Right cardiac atrium (tissue), 5 donors: ENCODE measurements around the gene ADGRL1. TPM values are rescaled to one million over a fixed set of nuclear protein-coding genes. Genes with fewer than 3 reads are reported as not detected.
"Not testable (repeated sequence)": the region's sequence is repeated elsewhere in the genome, so short reads cannot be mapped to it uniquely, and the experiment has no call there.

Experiments
- ATAC-seq, 2 donors: fragments of 200-7000 bp; cut with Tn5 transposase; one replicate each; pipeline versions ENCODE4 v1.8.0 to v1.9.1; 2020; ENCODE audit warnings: moderate library complexity in 2 of 2, mild to moderate bottlenecking in 1 of 2
- DNase-seq, 3 donors: peaks; one replicate each; pipeline ENCODE4 v3.0.0-alpha.2; 2020
- H3K27ac ChIP-seq: one replicate; pipeline ENCODE4 v1.5.1; 2013; ENCODE audit warnings: mild to moderate bottlenecking, low read length, control low read depth, moderate library complexity
- H3K27me3 ChIP-seq: one replicate; pipeline ENCODE4 v1.6.1; 2013; ENCODE audit not compliant: control insufficient read depth, insufficient read depth
- H3K4me1 ChIP-seq: one replicate; pipeline ENCODE4 v1.6.1; 2013; ENCODE audit warnings: low read length; ENCODE audit not compliant: control insufficient read depth, insufficient read depth
- H3K4me3 ChIP-seq: one replicate; pipeline ENCODE4 v1.5.1; 2013; ENCODE audit warnings: low read length, control low read depth
- H3K9me3 ChIP-seq: one replicate; pipeline ENCODE4 v1.6.1; 2013; ENCODE audit warnings: low read length; ENCODE audit not compliant: control insufficient read depth
- WGBS: extraction: QIAGEN DNeasy Blood & Tissue Kit; methylation state at CpG from one replicate; pipeline ENCODE4 v1.1.7; 2013; 5-methylcytosine and 5-hydroxymethylcytosine counted together
- intact Hi-C, 4 donors: fragments of 100-400 bp; cut with DNase I; formaldehyde crosslinking; loops; one replicate each; pipeline versions ENCODE4 v1.11.0 to v1.14.0; 2022 to 2023
- polyA plus RNA-seq: library from polyadenylated mRNA; stranded (reverse); fragments of 200-250 nt; gene quantifications from one replicate; pipeline ENCODE4 v1.2.3, GENCODE V29; 2013
- total RNA-seq, 4 donors: library from RNA; stranded (reverse); fragmentation: NEBNext Ultra II Directional; extraction: Animal tissue kit (Norgen Biotek cat#: 25700); gene quantifications; one replicate each; pipeline ENCODE4 v1.2.1, GENCODE V29; 2021
- donor health status: healthy with polysubstance abuse.
- donor health status: DM: no; HTN: yes; CAD: no.
- donor health status: DM: no; HTN: no; CAD: no.
- donor health status: DM: no; HTN: yes; CAD: no; lungs with severe emphysema.
- donor health status: DM: yes; HTN: yes; CAD: no.

The ADGRL1 gene
- total and polyA plus RNA-seq, 5 donors, result 20.1 to 36.9 (median 33.6) TPM

GRCh38 chr19:14189415-14189814 lies 16.6 kb downstream of the ADGRL1 start:
- H3K9me3 ChIP-seq, result no peaks in the 10 kb centered on the region
- no peaks in the 10 kb centered on the region for H3K4me1 ChIP-seq
- intact Hi-C loops, result no loop called here
- WGBS, result 97% methylated on average over 12 of the region's 12 CpGs
- no peaks in the 10 kb centered on the region for H3K27me3 ChIP-seq
- DNase-seq, result no peak
- no peak for ATAC-seq
- H3K27ac ChIP-seq, result no peak overlapping the region
- no peak overlapping the region for H3K4me3 ChIP-seq

GRCh38 chr19:14188086-14188485 lies 17.9 kb downstream of the ADGRL1 start:
- WGBS, result 94% methylated on average over 7 of the region's 7 CpGs
- H3K4me3 ChIP-seq, H3K4me1 ChIP-seq, DNase-seq, H3K27me3 ChIP-seq, H3K9me3 ChIP-seq, intact Hi-C loops, H3K27ac ChIP-seq, ATAC-seq: not testable (repeated sequence)

DNA sequence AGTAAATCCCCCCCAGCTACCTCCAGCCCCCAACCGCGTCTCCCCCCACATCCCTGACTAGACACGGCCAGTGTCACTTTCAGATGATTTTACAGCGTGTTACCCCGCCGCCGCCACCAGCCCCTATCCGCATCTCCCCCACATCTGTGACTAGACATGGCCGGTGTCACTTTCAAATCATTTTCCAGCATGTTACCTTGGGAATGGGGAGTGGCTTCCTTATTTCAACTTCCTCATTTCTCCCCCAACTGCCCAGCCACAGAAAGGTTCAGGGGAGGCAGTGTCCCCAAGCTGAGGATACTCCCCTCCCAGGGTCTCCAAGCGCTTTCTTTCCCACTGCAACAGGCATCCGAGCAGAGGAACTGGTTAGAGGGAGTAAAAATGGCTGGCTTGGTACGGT lies 18.4 kb downstream of the ADGRL1 start:
- intact Hi-C loops, result no loop called here
- Histone ChIP-seq H3K4me1 (no peaks in the 10 kb centered on the region), H3K9me3 (no peaks in the 10 kb centered on the region), H3K27ac (no peak overlapping the region), H3K27me3 (no peaks in the 10 kb centered on the region), H3K4me3 (no peak overlapping the region)
- WGBS, result 81% methylated on average over 12 of the region's 12 CpGs
- DNase-seq (no peak), ATAC-seq (no peak)

DNA sequence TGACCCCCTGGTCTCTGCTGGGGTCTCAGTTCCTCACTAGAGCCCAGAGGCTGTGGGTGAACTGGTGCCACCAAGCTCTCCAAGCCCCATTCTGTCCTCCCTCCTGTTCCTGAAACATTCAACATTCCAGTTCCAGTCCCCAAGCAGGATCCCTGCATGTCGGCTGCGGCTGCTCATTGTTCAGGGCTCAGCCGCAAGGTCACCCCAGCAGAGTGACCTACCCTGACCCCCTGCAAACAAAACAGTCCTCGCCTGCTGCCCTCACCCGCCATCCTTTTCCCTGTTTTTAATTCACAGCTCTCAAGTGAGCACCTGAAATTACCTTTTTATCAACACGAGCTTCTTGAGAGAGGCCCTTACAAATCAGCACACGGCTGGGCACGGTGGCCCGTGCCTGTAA lies 19.3 kb downstream of the ADGRL1 start:
- H3K27ac ChIP-seq, H3K4me1 ChIP-seq, H3K9me3 ChIP-seq, ATAC-seq, H3K4me3 ChIP-seq, H3K27me3 ChIP-seq, intact Hi-C loops, DNase-seq: not testable (repeated sequence)
- 91% methylated on average over 9 of the region's 9 CpGs for WGBS

DNA sequence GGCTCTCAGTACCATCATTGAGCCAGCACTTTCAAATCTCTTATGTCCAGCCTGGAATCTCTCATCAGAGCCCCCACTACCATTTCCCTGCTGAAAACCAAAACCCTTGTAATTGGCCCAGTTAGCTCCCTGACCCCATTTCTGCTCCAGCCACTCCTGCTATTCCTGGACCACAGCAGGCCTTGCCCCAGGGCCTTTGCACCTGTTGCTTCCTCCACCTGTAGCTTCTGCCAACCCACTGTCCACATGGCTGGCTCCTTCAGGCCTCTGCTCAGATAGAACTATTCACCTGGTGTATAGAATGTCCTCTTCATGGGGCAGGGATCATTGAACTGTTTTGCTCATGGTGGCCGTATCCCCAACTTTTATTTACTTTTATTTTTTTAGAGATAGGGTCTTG lies 20.3 kb downstream of the ADGRL1 start:
- intact Hi-C loops, H3K4me1 ChIP-seq, H3K27me3 ChIP-seq, DNase-seq, H3K4me3 ChIP-seq, ATAC-seq, H3K27ac ChIP-seq, H3K9me3 ChIP-seq: not testable (repeated sequence)
- WGBS, result 96% methylated on average over 1 of the region's 1 CpG

DNA sequence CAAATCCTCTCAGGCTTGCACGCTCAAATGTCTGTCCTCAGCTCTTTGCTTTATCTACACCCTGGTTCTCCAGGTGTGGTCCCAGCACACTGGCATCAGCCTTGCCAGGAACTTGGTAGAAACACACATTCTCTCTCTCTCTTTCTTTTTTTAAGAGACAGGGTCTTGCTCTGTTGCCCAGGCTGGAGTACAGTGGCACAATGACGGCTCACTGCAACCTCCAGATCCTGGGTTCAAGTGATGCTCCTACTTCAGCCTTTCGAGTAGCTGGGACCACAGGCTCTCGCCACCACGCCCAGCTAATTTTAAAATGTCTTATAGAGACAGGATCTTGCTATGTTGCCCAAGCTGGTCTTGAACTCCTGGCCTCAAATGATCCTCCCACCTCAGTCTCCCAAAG lies 20.8 kb downstream of the ADGRL1 start:
- Histone ChIP-seq H3K9me3 (no peaks in the 10 kb centered on the region), H3K27ac (no peak overlapping the region), H3K27me3 (no peaks in the 10 kb centered on the region), H3K4me1 (no peaks in the 10 kb centered on the region), H3K4me3 (no peak overlapping the region)
- intact Hi-C loops, result no loop called here
- DNase-seq (no peak), ATAC-seq (no peak)
- WGBS, result 97% methylated on average over 5 of the region's 5 CpGs

- Histone ChIP-seq H3K27me3 (no peaks in the 10 kb centered on the region), H3K27ac (no peak overlapping the region), H3K9me3 (no peaks in the 10 kb centered on the region), H3K4me3 (no peak overlapping the region), H3K4me1 (no peaks in the 10 kb centered on the region)
- intact Hi-C loops, result no loop called here
- 53% methylated on average over 14 of the region's 14 CpGs for WGBS
- no peak for DNase-seq
- peak in 1 of 2 donors; percentile 43 for ATAC-seq
Observed at GRCh38 chr19:14183741-14184350, 22.1 kb downstream of the ADGRL1 start.

DNA sequence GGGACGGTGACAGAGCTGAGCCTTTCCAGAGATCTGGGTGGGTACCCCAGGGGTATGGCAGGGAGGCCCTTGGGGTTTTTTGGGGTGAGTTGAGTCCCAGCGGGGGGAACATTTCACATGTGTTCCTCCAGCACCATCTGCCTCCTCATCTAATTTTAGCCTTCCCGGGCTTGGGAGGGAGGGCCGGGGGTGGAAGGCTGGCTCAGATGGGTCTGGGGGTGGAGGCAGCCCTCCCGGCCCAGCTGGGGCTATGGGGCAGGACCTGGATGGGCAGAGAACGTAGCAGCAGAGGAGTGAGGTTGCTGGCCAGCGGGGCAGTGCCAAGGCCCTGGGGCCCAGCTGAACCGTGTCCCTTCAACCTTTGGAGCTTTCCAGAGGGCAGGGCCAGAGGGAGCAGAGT lies 23.5 kb downstream of the ADGRL1 start:
- intact Hi-C loops, result no loop called here
- DNase-seq (no peak), ATAC-seq (peak in 1 of 2 donors; percentile 8)
- H3K27ac ChIP-seq, result no peak overlapping the region
- no peaks in the 10 kb centered on the region for H3K27me3 ChIP-seq
- H3K4me1 ChIP-seq, result no peaks in the 10 kb centered on the region
- H3K9me3 ChIP-seq, result no peaks in the 10 kb centered on the region
- WGBS, result 65% methylated on average over 8 of the region's 8 CpGs
- H3K4me3 ChIP-seq, result no peak overlapping the region

DNA sequence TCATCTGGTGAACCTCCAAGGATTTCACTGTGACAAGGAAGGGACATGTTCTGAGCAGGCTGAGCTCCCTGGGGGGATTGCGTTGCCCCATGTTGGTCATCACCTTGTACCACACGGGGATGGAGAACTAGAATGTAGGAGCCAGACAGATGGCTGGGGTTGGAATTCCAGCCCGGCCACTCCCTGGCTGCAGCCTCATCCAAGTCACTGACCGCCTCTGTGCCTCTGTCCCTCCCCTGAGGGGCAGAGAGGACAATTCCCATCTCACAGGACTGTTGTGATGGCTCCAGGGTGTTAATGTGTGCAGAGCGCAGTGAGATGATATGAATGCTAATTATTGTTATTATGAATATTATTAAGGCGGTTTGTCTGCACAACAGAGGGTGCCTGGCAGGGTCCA lies 24.1 kb downstream of the ADGRL1 start:
- no peak for ATAC-seq

DNA sequence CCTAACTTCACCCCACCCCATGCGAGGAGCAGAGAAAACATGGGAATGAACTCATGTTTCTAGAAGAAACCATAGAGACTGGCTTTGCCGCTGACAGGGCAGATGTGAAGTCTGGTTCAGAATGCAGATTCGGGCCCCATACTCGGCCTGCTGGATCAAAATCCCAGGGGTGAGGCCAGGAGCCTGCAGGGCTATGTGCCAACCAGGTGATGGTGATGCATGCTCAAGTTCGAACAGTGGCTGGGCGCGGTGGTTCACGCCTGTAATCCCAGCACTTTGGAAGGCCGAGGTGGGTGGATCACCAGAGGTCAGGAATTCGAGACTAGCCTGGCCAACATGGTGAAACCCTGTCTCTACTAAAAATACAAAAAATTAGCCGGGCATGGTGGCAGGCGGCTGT lies 24.8 kb downstream of the ADGRL1 start:
- 91% methylated on average over 12 of the region's 12 CpGs for WGBS
- DNase-seq, H3K4me1 ChIP-seq, H3K27ac ChIP-seq, H3K4me3 ChIP-seq, H3K27me3 ChIP-seq, H3K9me3 ChIP-seq, ATAC-seq, intact Hi-C loops: not testable (repeated sequence)

More for the DNA sequence above, 24.1 kb downstream of the ADGRL1 start:
- no peak overlapping the region for H3K4me3 ChIP-seq
- no peaks in the 10 kb centered on the region for H3K4me1 ChIP-seq
- intact Hi-C loops, result no loop called here
- WGBS, result 82% methylated on average over 6 of the region's 6 CpGs
- no peak for DNase-seq
- H3K27me3 ChIP-seq, result no peaks in the 10 kb centered on the region
- H3K9me3 ChIP-seq, result no peaks in the 10 kb centered on the region
- H3K27ac ChIP-seq, result no peak overlapping the region

DNA sequence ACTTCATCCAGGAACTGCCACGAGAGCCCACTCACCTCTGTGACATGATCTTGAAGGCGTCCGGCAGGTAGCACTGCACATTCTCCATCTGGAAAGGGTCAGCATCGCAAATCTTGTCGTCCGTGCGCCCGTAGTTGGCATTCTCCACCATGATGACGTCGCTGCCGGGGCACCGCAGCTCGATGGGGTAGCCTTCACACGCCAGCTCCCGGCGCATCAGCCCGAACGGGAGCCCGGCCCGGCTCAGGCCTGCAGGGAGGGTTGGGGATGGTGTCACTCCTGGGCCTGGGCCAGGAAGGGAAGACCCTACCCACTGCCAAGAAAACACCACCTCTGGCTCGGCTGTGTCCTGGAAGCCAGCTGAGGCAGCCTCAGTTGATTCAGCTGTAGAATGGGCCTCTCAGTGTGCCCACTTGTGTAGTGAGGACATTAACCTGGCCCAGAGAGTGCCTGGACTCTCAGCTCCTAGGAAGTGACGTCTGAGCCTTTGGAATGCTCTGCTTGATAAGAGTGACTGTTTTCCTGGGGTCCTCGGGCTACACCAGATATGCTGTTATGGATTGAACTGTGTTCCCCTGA lies 28.4 kb downstream of the ADGRL1 start:
- H3K4me3 ChIP-seq, result no peak overlapping the region
- no peak overlapping the region for H3K27ac ChIP-seq
- ATAC-seq, result no peak
- WGBS, result 76% methylated on average over 23 of the region's 23 CpGs
- H3K4me1 ChIP-seq, result peaks cover 2% of the 10 kb centered on the region
- H3K27me3 ChIP-seq, result no peaks in the 10 kb centered on the region
- DNase-seq, result no peak
- H3K9me3 ChIP-seq, result no peaks in the 10 kb centered on the region
- intact Hi-C loops, result no loop called here
